ENCODE measurements around the gene EYA3. TPM values are rescaled to one million over a fixed set of nuclear protein-coding genes. Genes with fewer than 3 reads are reported as not detected.

EYA3 gene
- total and polyA plus RNA-seq, 10 of the 15 experiments (the other 5 are each of a cell fraction or from before 2014, with no cell fraction given): 13.0 to 46.6 (median 23.4) TPM

DNA sequence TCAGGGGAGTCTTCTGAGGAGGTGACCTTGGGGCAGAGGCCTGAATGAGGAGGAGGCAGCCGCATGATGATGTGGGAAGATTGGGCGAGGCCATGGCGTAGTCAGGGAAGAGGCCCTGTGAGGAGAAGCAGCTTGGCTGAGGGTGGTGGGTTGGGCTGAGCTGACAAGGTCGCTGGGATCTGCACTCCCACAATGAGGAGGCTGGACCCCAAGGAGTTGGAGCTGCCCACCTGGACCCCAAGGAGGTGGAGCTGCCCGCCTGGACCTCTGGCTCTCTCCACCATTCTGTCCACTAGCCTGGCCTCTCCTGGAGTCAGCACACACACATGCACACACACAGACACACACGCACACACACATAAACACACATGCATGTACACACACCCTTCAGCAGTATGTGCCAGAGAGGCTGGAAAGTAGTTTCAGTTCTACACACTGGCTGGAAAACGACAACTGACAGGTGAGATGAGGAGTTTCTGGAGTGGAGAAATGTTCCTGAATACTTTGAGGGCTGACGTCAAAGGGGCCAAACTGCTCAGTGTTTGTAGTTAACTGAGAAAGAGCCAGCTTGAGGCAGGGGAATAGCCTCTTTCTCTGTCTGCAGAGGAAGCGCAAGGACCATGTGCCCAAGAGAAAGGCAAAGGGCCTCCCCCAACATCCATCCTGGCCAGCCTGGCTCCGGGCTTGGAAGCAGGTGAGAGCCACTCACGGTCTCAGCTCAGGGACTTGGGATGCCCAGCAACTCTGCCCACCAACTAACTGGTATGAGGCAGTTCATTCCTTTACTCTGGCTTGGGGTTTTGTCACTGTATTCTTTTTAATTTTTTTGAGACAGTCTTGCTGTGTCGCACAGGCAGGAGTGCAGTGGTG, 146.5 kb downstream of the EYA3 start:
- Histone ChIP-seq H3K4me1 (ENCODE audit: control insufficient read depth, insufficient read depth, low read length) (no peaks in the 10 kb centered on the region), H3K36me3 (ENCODE audit: control insufficient read depth in 2 of 2, insufficient read depth in 2 of 2, low read length in 1 of 2) (no peaks in the 10 kb centered on the region), H3K9ac (ENCODE audit: control insufficient read depth, insufficient read depth, low read length) (no peak overlapping the region), H3K27ac (ENCODE audit: control insufficient read depth, insufficient read depth) (no peak overlapping the region), H3K4me2 (ENCODE audit: control insufficient read depth, insufficient read depth) (no peak overlapping the region), H3K27me3 (replicated peaks in 1 of 2; ENCODE audit: control insufficient read depth in 2 of 2, insufficient read depth in 2 of 2, low read length in 1 of 2) (no peaks in the 10 kb centered on the region), H2AFZ (ENCODE audit: control insufficient read depth, low read depth, low read length) (no peak overlapping the region), H3K4me3 (no peak overlapping the region), H4K20me1 (ENCODE audit: control insufficient read depth, insufficient read depth) (no peaks in the 10 kb centered on the region), H3K79me2 (ENCODE audit: control insufficient read depth, insufficient read depth, low read length) (no peaks in the 10 kb centered on the region), H3K9me3 (replicated peaks; ENCODE audit: control insufficient read depth, insufficient read depth, low read length) (no peaks in the 10 kb centered on the region)
- TF ChIP-seq, protein P1, sequence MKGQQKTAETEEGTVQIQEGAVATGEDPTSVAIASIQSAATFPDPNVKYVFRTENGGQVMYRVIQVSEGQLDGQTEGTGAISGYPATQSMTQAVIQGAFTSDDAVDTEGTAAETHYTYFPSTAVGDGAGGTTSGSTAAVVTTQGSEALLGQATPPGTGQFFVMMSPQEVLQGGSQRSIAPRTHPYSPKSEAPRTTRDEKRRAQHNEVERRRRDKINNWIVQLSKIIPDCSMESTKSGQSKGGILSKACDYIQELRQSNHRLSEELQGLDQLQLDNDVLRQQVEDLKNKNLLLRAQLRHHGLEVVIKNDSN (IDR thresholded peaks at IDR 0.05; ENCODE audit: borderline replicate concordance, extremely low read length, insufficient read depth, low read depth, low read length): no peak
- TF ChIP-seq, protein P2, sequence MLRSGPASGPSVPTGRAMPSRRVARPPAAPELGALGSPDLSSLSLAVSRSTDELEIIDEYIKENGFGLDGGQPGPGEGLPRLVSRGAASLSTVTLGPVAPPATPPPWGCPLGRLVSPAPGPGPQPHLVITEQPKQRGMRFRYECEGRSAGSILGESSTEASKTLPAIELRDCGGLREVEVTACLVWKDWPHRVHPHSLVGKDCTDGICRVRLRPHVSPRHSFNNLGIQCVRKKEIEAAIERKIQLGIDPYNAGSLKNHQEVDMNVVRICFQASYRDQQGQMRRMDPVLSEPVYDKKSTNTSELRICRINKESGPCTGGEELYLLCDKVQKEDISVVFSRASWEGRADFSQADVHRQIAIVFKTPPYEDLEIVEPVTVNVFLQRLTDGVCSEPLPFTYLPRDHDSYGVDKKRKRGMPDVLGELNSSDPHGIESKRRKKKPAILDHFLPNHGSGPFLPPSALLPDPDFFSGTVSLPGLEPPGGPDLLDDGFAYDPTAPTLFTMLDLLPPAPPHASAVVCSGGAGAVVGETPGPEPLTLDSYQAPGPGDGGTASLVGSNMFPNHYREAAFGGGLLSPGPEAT (IDR thresholded peaks at IDR 0.05; ENCODE audit: low read depth): no peak
- 68% methylated on average over 12 of the region's 12 CpGs for WGBS (ENCODE audit: insufficient coverage, insufficient replicate concordance, low lambda C conversion rate, missing lambda C conversion rate)
- ATAC-seq: no peak
- intact Hi-C loops (cut with micrococcal nuclease; ENCODE audit: unreplicated experiment) (no loop called here), in situ Hi-C loops (cut with MboI) (no loop called here)
- POLR2A ChIA-PET: no interaction called here
- RAD21 ChIA-PET (ENCODE audit: unreplicated experiment): interaction anchor here (1.0 kb wide), 1 partner anchor 267 kb away, joined by 4 read pairs; no protein-coding TSS in a partner anchor
- CTCF ChIA-PET: interaction anchor here (0.5 to 5.8 kb wide), 9 partner anchors 9 to 426 kb away, joined by 3 to 40 read pairs (median 4); no protein-coding TSS in a partner anchor
- BruUV-seq (replicated peaks): no TSS peak
- no peak for DNase-seq (ENCODE audit: low read depth, low spot score)
- SMC1A ChIA-PET (ENCODE audit: uncharacterized antibody, unreplicated experiment): interaction anchor here (1.5 kb wide), 1 partner anchor 13 kb away, joined by 4 read pairs; no protein-coding TSS in a partner anchor
- no peak for FAIRE-seq
